NCI-H69 (cell line): ENCODE measurements around the gene UBALD1.
A peak's percentile ranks its signal among the peaks of the same experiment; 100 is the strongest.
"Not testable (repeated sequence)": the region's sequence is repeated elsewhere in the genome, so short reads cannot be mapped to it uniquely, and the experiment has no call there.

Source experiments
- DNase-seq: peaks from one replicate; lab custom pipeline; 2025; lab: John Stamatoyannopoulos, UW

UBALD1 gene

DNA sequence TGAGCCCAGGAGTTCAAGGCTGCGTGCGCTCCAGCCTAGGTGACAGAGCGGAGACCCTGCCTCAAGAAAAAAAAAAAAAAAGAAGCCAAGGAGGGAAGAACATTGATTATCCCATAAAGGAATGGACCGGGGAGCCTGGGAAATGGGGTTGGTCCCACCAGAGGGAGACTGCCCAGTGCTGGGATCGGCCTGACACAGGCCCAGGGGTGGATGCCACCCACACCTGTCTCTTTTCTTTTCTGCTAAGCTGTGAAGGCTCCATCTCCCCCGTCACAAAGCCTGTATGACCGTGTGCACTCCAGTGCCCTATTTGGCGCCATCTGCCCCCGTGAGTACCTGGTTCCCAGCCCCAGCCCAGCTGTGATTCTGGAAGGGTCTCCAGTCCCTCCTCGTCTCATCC, 15.7 kb downstream of the UBALD1 start:
- DNase-seq, result no peak

DNA sequence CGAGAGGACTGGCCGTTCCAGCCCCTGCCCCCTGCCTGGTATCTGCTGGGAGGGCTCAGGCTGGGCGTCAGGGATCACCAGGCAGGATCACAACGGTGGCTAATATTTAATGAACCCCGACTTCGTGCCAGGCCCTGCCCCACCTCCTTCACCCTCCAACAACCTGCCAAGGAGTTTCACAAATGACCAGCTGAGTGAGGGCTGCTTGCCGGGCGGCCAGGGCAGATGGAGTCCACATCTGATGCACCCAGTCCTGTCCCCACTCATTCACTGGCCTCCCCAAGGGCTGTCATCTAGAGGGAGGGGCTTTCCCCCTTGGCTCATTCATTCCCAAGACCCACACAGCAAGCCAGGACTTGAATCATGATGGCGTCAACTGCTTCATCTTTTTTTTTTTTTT, 17.5 kb downstream of the UBALD1 start:
- no peak for DNase-seq

DNA sequence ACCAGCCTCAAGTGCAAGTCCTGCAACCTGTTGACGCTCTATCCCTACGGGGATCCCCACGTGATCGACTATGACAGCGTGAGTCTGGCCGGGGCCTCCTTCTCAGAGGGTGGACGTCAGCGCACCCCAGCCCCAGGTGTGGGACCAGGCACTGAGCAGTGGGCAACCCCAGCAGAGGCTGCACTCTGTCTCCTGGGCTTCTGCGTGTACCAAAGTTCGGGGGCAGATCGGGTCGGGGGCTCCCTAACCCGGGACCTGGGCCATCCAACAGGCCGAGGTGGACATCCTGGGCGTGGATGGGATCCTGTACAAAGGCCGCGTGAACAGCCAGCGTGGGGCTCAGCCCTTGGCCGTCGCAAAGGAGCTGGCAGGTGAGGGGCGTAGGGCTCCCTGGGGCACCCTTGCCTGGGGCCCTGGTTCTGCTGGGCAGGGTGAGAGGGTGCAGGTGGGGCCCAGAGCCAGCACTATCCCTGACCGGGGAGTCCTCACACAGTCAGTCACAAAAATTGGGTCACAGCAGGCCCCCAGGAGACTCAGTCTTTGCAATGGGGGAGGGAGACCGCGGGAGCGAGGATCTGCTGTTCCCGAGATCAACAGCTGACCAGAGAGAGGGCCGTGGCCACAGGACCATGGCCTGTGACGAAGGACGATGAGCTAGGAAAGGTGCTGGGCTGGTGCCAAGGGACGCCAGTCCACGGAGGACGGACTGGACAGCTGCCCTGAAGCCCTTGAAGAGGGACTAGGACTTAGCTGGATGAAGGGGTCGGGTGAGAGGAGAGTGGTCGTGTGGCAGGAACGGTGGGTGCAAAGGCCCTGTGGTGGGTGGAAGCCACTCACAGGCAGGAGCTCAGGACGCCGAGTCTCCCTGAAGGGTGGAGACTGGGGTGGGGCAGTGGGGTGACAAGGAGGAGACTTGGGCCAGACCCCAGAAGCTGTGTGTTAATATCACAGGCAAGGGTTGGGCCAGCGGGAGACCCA, 20.0 kb downstream of the UBALD1 start:
- DNase-seq, result no peak

DNA sequence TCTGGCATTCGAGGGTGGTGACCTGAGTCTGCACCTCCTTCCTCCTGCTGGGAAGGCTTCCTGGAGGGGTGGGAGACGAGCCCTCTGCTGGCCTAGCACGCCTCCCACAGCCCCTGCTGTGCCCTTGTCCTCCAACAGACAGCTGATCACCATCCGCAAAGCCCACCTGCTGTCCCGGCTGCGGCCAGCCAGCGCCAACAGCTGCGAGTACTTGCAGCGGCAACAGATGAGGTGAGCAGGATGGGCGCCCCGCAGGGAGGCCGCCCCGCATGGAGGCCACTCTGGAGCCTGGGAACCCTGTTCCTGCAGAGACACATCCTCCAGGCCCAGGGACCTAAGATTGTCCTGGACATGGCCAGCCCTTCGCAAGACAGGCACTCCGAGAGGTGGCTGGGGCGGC, 21.6 kb downstream of the UBALD1 start:
- DNase-seq, result peak; percentile 95

DNA sequence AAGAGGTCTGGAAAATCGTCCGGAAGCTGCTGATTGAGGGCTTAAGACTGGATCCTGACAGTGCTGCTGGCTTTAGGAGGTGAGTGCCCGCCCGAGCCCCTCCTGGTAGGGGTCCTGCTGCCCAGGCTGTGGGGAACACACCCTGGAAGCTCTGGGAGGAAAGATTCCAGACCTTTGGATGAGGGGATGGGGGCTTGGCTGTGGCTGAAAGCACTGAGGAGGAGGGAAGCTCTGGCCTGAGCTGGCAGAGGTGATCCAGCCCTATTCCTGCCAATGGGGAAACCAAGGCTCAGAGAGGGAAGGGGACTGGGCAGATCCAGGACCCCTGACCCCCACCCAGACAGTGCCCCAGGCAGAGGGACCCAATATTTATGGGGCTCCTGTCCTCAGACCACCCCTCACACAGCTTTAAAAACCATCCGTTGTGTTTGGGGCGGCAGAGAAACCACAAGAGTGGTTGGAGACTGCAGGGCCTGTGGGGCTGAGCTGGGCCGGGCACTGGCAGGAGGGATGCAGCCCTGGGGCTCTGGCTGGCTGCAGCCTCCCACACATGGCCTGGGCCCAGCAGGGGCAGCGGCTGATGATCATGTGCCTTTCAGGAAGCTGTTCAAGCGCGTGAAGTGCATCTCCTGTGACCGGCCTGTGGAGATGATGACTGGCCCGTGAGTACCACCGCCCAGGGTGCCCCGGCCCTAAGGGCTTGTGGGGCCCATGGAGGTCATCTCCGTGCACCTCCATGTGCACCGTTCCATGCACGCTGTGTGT, 22.8 kb downstream of the UBALD1 start:
- DNase-seq, result peak; percentile 33

DNA sequence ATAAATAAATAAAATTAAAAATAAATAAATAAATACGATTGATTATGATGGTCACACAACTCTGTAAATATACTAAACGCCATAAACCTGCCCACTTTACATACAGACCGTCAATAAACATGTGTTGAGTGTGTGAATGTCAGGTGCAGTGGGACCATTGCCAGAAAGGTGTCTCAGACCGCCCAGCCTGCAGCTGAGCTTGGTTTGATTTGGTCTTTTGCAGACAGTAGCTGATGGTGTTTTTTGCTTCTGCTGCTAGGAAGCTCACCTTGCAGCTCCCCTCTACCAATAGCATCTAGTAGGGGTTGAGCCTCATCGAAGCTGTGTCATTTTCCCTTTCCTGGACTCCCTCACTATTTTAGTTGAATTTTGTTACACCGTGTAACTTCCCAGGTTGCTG, 23.5 kb downstream of the UBALD1 start:
- peak; percentile 32 for DNase-seq

DNA sequence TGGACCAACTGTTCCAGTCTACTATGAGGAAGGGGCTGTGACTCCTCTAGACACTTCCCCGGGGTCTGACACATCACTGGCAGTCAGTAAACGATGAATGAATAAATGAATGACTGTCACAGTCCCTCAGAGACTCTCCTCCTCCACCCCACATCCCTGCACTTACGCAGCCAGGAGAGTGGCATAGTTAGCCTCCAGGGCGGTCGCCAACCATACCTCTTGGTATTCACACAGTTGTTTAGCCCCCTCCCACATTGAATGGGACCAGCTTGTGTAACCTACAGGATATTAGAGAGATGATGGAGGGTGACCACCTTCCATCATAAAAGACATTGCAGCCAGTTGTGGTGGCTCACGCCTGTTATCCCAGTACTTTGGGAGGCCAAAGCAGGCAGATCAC, 25.7 kb downstream of the UBALD1 start:
- no peak for DNase-seq

DNA sequence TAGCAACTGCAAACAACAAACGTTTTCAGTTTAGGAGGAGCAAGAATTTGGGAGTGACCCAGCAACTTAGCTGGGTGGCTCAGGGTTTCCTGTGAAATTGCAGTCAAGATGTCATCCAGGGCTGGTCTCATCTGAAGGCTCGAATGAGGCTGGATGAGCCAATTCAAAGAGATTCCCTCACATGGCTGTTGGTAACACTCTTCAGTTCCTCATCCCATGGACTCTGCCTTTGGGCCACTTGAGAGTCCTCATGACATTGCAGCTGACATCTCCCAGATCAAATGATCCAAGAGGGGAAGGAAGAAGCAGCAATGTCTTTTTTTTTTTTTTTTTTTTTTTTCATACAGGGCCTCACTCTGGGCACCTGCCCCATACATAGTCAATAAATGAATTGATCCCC, 26.3 kb downstream of the UBALD1 start:
- no peak for DNase-seq

DNA sequence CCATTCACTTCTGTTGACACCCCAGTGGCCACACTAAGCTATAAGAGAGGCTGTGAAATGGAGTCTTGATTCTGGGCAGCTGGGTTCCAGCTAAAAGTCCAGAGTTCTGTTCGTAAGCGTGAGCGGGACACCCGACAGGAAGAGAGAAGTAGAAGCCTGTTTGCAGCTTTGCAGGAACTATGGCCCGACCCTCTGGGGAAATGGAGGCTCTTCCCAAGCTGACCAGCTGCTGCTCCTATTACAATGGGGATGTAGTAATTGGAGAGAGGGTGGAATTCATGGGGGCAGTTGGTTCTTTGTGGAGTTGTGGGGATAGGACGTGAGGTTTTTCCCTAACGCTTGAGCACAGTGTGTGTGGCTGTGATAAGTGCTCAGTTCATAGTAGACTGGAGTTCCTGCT, 28.4 kb downstream of the UBALD1 start:
- peak; percentile 28 for DNase-seq

DNA sequence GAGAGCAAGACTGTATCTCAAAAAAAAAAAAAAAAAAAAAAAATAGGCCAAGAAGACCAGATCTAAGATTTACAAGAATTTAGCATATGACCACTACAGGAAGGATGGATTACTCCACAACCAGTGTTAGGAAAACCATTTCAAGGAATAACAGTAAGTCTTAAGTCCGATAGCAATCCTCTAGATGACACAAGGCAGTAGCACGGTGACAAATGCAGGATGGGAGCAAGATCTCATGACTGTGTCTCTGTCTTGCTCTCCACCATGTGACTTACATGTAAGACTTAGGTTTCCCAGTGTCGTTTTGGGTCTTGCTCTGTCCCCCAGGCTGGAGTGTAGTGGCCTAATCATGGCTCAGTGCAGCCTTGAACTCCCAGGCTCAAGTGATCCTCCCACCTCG, 30.8 kb downstream of the UBALD1 start:
- DNase-seq, result no peak

DNA sequence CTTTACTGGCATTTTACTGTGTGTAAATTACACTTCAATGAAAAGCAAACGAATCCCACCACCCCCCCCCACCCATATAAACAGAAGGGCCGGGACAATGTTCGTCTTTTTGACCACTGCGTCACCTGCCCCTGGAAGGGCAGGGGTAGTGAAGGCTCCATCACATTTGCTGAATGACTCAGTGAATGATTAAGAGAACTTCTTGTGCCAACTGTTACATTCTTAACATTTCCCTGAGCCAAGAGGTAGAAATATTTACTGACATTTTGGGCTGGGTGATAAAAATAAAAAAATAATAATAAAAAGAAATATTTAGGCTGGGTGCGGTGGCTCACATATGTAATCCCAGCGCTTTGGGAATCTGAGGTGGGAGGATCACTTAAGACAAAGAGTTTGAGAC, 34.4 kb downstream of the UBALD1 start:
- no peak for DNase-seq

DNA sequence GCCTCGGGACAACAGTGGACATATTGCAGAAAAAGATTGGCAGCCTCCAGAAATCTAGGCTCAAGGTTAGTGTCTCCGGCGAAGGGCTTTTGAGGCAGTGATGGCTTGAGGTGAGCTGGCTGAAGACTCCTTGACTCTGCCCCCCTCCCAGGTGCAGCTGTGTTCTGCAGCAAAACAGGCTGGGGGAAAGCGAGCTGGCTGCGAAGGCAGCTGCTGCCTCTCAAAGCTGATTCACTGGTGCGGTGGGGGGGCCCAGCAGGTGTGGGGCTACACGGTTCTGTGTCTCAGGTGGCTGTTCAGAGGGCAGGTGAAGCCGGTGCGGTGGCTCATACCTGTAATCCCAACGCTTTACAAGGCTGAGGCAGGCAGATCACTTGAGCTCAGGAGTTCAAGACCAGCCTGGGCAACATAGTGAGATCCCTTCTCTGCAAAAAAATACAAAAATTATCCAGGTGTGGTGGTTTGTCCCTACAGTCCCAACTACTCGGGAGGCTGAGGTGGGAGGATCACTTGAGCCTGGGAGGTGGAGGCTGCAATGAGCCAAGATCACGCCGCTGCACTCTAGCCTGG, 35.6 kb downstream of the UBALD1 start:
- peak; percentile 66 for DNase-seq

DNA sequence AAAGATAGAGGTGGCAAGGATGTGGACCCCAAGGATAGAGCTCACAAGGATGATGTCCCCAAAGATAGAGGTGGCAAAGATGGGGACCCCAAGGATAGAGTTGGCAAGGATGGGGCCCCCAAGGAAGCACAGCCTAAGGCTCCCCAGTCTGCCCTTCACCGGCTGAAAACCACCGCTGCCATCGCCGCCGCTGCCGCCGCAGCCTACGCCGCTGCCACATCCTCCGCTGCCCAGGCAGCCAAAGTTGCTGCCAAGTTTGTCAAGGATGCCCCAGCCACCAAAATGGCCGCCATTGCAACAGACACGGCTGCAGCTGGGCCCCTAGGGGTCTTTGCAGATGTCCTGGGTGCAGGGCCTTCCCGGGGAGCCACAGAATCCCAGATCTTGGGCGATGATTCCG, 38.7 kb downstream of the UBALD1 start:
- DNase-seq, result no peak

DNA sequence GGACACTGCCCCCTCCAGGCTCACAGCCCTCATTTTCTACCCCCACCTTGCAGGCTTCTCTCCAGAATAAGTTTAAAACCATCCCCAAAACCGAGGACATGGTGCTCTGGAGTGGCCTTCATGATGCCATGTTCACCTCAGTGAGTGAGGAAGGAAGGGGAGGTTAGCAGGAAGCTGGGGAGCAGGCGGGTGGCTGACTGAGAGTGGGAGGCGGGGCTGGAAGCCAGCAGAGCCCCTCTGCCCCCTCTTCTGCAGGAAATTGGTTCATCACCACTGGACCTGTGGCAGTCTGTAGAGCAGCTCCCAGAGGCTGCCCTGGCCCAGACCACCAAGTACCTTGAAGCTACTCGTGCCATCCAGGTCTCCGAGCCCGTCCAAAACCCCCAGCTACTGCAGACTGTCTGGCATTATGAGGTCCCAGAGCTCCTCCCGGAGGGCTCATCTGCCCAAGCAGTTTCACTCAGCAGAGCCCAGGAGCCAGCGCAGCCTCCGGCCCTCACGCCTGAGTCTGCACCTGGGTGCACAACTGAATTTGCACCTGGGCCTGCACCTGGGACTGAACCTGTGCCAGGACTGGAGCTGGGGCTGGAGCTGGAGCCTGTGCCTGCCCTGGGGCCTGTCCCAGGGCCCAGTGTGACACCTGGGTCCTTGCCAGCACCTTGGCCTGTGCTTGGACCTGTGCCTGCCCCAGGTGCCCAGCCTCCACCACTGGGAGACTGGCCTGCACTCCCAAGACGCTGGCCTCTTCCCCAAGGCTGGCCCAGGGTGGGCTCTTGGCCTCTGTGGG, 39.6 kb downstream of the UBALD1 start:
- DNase-seq, result peak; percentile 25

DNA sequence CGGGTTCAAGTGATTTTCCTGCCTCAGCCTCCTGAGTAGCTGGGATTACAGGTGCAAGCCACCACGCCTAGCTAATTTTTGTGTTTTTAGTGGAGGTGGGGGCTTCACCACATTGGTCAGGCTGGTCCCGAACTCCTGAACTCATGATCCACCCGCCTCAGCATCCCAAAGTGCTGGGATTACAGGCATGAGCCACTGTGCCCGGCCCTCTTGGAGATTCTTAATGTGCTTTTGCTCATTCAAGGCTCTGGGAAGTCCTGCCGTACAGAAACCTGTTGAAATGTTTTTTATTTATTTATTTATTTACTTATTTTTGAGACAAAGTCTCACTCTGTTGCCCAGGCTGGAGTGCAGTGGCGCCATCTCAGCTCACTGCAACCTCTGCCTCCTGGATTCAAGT, 40.8 kb downstream of the UBALD1 start:
- not testable (repeated sequence) for DNase-seq

DNA sequence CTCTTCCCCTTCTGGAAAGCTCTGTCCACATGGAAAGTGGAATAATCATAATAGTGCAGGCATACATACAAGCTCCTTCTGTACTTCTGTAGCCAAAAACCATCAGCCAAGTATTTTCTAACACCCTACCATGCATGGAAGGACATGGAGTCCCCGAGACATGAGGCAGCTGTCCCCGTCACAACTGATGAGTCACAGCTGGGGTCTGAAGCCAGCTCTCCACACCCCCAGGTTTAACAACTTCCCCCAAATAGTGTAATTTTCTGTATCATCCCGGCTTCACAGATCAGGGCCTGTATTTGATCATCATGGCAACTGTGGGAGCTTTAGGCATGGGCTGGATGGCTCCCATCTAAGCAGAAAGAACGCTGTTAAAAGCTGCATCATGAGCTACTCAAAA, 42.0 kb downstream of the UBALD1 start:
- no peak for DNase-seq

DNA sequence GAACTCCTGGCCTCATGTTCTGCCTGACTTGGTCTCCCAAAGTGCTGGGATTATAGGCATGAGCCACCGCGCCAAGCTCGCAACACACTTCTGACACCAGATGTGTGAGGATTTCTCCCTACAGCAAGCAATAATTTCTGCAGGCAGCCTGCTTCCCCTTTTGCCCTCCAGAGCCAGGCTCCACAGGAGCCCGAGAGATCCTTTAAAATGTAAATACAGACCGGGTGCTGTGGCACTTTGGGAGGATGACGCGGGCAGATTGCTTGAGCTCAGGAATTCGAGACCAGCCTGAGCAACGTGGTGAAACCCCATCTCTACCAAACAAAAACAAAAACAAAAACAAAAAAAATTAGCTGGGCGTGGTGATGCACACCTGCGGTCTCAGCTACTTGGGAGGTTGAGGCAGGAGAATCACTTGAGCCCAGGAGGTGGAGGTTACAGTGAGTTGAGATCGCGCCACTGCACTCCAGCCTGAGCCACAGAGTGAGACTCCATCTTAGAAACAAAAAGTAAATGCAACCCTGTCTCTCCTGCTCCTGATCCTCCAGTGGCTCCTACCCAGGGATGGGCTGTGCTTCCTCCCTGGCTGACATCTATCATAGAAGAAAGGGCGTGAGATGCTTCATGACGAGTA, 43.9 kb downstream of the UBALD1 start:
- DNase-seq, result peak; percentile 64

DNA sequence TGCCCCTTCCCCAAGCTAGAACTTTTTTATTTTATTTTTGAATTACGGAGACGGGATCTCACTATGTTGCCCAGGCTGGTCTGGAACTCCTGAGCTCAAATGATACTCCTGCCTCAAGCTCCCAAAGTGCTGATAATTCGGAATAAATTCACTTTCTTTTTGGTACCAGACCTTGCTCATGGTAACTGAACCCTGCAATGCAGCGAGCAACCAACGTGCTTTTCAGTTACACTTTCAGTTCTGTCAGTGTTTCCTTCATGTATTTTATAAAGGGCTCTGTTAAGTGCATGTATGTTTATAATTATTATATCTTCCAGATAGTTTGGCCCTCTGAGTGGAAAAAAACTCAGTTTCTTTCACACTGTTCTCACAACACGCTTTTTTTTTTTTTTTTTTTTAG, 44.6 kb downstream of the UBALD1 start:
- no peak for DNase-seq

DNA sequence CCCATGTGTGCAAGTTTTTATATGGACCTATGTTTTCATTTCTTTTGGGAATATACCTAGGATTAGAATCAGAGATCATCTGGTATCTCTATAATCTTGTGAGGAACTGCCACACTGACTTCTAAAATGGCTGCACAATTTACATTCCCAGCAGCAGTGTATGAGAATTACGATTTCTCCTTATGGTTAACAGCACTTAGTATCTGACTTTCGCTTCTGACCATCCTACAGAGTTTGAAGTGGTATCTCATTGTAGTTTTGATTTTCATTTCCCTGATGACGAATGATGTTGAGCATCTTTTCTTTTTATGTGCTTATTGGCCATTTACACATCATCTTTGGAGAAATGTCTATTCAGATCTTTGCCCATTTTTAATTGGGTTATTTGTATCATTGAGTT, 48.5 kb downstream of the UBALD1 start:
- DNase-seq, result no peak

DNA sequence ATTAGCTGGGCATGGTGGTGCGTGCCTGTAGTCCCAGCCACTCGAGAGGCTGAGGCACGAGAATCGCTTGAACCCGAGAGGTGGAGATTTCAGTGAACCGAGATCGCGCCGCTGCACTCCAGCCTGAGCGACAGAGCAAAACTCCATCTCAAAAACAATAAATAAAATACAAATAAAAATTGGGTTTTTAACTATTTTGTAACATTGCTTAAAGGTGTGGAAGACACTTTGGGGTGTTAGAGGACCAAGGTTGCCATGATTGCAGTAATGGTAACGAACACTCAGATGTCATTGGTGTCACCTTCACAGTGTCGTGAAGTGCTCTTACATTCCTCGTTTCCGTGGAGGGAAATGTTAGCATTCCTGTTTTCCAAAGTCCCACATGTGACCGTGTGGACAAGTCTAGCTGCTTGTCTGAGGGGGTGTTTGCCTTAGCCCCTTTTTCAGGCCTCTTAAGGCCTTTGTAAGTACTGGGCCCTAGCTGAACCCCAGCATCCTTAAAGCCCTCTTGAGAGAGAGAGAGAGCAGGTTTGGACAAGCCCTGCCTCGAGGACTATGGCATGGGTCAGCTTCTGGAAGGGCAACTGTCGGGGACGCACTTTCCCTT, 49.9 kb downstream of the UBALD1 start:
- no peak for DNase-seq

DNA sequence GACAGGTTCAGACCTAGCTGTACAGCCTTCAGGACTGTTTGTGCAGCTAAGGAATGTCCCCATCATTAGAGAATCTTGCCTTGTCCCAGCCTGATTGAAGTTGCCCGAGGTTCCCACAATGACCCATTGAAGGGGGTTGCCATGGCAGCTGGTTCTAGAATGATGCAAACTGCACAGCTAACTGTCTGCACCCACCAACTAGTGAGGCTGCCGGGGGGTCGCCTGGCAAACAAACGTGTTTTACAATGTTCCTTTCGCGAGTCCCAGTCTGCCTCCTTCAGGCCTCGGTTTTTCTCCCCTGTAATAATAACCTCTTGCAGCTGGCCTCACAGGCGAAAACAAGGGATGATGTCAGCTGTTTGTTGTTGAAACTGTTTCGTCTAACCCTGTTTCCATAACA, 53.1 kb downstream of the UBALD1 start:
- DNase-seq, result no peak
